ENCODE results near the gene MLF2.
"Not testable (repeated sequence)": the region's sequence is repeated elsewhere in the genome, so short reads cannot be mapped to it uniquely, and the experiment has no call there.

MLF2 gene

GRCh38 chr12:6725350-6725749 lies 27.6 kb downstream of the MLF2 start:
- DNase-seq, result no peak

- DNase-seq, result no peak
These were observed 28.5 kb downstream of the MLF2 start for GRCh38 chr12:6724409-6724797.

- peak; percentile 99 for DNase-seq
These were observed 29.1 kb downstream of the MLF2 start, which contains the start of gene COPS7A for GRCh38 chr12:6723607-6724408. Gene COPS7A (plus strand): TSS chr12:6724046. CDS start chr12:6724657, 611 bp downstream.

DNA sequence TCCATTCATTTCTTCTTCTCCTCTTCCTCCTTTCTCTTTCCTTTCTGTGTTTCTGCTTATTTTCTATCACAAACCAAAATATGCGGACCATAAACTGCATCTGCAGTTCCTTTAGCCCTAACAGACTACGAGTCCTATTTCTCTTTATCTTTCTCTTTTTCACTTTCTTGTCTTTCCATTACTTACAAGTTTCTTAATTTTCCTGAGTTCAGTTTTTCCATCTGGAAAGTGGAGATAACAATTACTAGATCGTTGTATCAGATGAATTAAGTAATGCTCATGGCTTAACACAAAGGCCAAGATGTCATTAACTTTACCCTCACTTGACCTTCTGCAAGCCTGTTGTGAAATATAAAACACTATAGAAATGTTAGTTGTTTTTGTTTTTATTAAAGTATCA lies 30.1 kb downstream of the MLF2 start:
- no peak for DNase-seq

DNA sequence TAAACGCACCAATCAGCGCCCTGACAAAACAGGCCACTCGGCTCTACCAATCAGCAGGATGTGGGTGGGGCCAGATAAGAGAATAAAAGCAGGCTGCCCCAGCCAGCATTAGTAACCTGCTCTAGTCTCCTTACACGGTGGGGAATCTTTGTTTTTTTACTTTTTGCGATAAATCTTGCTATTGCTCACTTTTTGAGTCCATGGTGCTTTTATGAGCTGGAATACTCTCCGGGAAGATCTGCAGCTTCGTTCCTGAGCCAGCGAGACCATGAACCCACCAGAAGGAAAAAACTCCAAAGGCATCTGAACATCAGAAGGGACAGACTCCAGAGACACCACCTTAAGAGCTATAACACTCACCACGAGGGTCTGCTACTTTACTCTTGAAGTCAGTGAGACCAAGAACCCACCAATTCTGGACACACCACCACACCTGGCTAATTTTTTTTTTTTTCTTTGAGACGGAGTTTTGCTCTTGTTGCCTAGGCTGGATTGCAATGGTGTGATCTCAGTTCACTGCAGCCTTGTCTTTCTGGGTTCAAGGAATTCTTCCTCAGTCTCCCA lies 36.0 kb downstream of the MLF2 start:
- DNase-seq, result no peak

- DNase-seq, result not testable (repeated sequence)
These were observed 36.7 kb downstream of the MLF2 start for GRCh38 chr12:6716031-6716873.

GRCh38 chr12:6708960-6709394 lies 44.0 kb downstream of the MLF2 start:
- no peak for DNase-seq

DNA sequence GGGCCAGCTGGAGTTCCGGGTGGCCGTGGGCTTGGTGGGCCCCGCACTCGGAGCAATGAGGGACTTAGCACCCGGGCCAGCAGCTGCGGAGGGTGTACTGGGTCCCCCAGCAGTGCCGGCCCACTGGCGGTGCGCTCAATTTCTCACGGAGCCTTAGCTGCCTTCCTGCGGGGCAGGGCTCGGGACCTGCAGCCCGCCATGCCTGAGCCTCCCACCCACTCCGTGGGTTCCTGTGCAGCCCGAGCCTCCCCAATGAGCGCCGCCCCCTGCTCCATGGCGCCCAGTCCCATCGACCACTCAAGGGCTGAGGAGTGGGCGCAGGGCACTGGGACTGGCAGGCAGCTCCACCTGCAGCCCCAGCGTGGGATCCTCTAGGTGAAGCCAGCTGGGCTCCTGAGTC lies 44.6 kb downstream of the MLF2 start:
- not testable (repeated sequence) for DNase-seq

DNA sequence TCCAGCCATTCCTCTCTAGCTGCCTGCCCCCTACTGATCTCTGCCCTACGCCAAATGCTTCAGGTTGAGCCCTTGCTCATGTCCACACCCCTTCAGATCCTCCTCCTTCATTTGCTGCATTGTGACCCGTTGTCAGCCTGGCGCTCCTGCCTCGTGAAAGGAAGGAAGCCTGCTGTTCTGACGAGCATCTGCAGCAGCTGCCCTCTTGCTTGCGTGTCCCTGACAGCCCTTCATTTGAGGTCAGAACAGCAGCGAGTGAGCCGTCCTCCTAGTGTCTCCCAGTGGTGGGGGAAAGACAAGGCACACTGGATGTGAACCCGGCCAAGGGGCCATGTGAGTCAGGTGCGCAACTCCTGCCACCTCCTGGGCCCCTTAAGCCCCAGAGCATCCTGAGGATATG lies 49.3 kb downstream of the MLF2 start:
- DNase-seq, result no peak

GRCh38 chr12:6701078-6701768 lies 51.7 kb downstream of the MLF2 start:
- no peak for DNase-seq

DNA sequence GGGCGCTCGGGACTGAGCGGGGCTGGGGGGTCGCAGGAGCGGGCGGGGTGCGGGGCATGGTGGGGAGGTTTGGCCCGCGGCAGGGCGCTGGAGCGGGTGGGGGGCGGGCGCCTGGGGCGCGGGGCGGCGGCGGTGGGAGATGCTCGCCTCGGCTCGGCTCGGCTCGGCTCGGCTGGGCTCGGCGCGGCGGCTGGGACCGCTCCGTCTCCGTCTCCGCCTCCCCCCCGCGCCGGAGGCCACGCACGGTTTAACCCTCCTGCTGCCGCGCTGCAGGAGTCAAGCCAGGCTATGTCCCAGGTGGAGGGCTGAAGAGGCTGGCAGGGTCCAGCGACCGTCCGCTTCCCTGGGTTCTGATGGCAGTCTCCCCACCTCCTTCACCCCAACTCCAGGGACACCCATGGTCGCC lies 52.3 kb downstream of the MLF2 start, which contains the start of gene PIANP:
TSS of gene PIANP (minus strand) at position 170 of the 406 bp plus-strand sequence. CDS start 2,754 bp downstream, outside the sequence.
- no peak for DNase-seq

DNA sequence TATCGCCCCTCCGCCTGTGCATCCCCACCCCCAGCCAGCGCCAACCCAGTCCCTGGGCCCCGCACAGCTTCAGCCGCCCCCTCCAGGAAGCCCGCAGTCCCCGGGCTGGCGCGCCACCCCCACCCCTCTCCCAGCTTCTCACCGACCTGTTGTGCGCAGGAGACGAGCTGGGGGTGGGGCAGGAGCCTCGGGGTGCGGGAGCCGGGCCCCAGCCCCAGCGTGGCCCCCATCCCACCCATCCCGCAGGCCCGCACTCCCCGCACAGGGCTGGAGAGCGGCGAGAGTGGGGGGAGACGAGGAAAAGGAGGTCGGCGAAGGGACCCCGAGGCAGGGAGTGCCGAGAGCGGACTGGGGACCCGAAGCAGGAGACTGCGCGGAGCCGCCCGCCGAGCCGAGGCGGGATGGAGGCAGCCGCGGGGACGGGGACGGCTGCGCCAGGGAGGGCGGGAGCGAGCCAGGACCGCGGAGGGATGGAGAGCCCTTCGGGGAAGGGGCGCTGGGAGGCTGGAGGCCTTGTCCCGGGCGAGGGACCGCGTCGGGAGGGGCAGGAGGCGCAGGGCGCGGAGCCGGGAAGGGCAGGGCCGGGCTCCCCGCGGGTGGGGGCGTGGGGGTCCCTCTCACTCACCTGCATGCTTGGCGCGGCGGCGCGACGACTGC lies 52.8 kb downstream of the MLF2 start:
- DNase-seq, result no peak

GRCh38 chr12:6699259-6699988 lies 53.5 kb downstream of the MLF2 start:
- DNase-seq, result no peak

DNA sequence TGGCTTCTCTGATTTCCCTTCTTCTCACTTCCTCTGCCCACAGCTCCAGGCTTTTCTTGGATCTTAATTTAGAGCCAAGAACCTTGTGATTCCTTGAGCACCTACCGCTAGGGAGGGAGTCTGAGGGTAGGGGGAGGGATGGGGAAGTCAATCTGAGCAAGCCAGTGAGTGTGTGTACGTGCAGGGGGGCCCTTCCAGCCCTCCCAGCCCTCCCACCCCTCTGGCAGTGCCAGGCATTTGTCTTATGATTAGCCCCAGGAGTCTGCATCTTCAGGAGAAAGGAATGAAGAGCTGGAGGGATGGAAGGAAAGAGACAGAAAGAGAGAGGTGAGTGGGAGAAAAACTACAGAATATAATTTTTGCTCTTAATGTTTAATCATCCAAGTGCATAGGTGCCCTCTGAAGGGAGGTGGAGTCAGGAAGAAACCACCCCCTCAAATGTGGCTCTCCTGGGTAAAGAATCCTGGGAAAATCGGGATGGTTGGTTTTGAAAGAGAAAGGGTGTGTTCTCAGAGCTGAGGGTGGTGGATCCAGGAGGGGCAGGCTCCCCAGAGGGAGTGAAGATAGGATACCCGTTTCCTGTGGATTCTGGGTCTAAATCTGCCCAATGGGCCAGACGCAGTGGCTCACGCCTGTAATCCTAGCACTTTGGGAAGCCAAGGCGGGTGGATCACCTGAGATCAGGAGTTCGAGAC lies 54.4 kb downstream of the MLF2 start:
- no peak for DNase-seq

Measured in KG1 (cell line).